Central memory CD4-positive, alpha-beta T cell (primary cell): ENCODE data around the gene CRB1.

Experiments
- DNase-seq: peaks from one replicate; pipeline ENCODE4 v3.0.0; 2022

Gene CRB1

DNA sequence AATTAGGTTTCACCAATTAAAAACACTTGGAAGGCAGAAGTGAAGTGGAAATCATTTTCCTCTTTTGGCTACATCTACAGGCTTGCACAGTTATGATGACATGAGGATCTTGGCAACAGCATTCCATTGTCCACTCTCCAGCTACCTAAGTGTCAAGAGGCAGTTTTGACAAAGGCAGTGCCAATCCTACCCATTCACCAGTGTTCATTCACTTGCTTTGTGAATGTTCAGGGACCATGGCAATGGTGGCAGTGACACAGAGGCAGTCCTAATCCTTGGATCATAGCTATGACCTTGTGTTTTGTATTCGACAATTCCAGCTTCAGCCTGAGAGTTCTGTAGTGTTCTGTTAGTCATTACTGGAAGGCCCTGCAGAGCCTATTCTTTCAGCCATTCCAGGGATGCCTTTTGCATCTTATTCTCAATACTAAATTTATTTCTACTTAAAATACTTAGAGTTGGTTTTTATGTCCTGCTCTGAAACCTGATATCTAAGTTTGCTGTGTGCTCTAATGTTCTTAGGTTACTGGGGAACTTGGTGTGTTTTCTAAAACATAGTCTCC is 36.7 kb downstream of the CRB1 start:
- DNase-seq = no peak

GRCh38 chr1:197305925-197306324 is 37.9 kb downstream of the CRB1 start:
- DNase-seq = no peak

GRCh38 chr1:197306381-197307062 is 38.5 kb downstream of the CRB1 start:
- no peak for DNase-seq

- DNase-seq = no peak
These were observed 39.1 kb downstream of the CRB1 start for GRCh38 chr1:197307136-197307535.

- no peak for DNase-seq
These were observed 39.5 kb downstream of the CRB1 start for GRCh38 chr1:197307551-197307950.

GRCh38 chr1:197311081-197311480 is 43.0 kb downstream of the CRB1 start:
- no peak for DNase-seq

- no peak for DNase-seq
These were observed 44.1 kb downstream of the CRB1 start for GRCh38 chr1:197312163-197312562.

DNA sequence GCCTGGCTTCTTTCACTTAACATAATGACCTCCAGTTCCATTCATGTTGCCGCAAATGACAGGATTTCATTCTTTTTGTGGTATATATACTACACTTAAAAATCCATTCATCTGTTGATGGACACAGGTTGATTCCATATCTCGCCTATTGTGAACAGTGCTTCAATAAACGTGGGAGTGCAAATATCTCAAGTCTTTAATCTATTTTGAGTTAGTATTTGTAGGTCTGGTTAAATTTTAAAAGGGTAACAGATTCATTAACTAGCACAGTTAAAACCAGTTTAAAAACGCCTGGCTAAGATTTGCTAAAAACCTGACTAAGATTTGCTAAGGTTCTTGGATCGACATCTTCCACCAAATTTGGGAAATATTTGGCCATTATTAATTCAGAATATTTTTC is 45.7 kb downstream of the CRB1 start:
- DNase-seq = no peak

GRCh38 chr1:197314682-197315081 is 46.6 kb downstream of the CRB1 start:
- DNase-seq = no peak

DNA sequence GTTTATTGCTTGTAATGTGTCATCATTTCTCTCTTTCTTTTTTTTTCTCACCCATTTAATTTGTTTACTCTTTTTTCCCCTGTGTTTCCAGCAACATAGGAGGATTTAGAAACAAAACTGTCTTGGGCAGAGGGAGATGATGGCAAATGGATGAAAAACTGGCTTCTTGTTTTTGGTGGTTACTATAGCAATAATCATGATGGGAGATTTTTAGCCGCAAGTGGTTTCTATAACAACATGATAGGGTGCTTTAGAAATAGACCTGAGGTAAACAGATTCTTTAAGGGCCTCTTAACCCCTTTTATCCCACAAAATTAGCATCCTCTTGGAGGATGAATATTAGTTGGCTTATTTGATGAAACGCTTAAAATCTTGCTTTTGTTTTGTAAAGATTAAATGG is 51.6 kb downstream of the CRB1 start:
- peak; percentile 12 for DNase-seq

DNA sequence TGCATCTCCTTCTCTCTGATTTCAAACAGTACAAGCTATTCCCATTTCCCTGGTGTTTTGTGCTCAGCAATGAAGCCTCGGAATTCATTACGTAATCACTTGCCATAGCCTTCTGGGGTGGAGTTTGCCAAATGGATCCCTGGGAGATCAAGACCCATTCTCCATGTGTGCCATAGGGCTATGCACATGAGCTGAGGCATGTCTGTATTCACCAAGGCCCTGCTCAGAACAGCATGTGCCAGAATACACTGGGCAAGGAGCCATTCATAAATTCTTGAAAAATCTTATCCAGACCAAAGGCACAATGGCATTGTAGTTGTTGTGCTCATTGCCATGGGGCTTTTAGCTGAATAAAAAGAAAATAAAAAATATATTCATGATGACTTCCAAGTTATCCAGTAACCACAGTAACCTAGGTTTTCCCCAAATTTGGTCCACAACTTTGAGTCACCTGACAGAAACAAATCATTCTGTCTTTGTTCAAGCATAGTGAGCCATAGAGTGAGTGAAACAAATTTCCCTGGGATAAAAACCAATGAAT is 53.0 kb downstream of the CRB1 start:
- DNase-seq = no peak

DNA sequence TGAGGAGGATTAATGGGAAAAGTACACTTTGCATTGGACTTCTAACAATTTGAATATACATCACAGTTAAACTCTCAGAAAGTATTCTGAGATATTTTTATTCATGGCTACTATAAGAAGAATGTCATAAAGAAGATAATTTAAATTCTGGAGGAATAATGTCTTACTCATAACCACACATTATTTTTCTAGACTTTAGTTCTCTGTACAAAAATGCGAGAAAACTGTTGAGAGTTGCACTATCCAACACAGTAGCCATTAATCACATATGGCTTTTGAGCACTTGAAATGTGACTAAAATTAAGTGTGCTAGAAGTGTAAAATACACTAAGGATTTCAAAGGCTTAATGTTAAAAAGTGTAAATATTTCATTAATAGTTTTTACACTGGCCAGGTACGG is 53.8 kb downstream of the CRB1 start:
- DNase-seq = no peak

GRCh38 chr1:197327776-197328364 is 59.8 kb downstream of the CRB1 start:
- no peak for DNase-seq

GRCh38 chr1:197330213-197330612 is 62.2 kb downstream of the CRB1 start:
- DNase-seq = no peak

- DNase-seq = no peak
These were observed 63.5 kb downstream of the CRB1 start for GRCh38 chr1:197331565-197331964.

- DNase-seq = no peak
These were observed 65.0 kb downstream of the CRB1 start for GRCh38 chr1:197333041-197333440.

GRCh38 chr1:197336571-197336970 is 68.5 kb downstream of the CRB1 start:
- DNase-seq = no peak

GRCh38 chr1:197339106-197340060 is 71.3 kb downstream of the CRB1 start:
- DNase-seq = no peak

DNA sequence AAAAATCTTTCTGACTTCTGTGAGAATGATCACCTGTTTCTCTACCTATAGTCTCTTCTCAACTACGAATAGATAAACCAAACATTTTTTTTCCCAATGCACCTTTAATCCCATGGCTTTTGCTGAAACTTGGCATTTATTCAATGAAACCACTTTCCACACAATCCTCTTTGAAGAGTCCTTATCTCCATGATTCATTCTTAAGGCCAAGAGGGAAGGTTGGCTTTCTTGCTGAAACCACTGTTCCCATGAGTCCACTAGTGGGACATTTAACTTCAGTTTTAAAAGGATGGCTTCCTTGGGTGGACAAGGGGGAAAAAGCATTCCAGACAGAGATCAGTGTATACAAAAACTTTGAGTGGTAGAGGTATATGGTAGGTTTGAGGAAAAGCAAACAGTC is 73.6 kb downstream of the CRB1 start:
- DNase-seq = no peak

- DNase-seq = no peak
These were observed 74.1 kb downstream of the CRB1 start for GRCh38 chr1:197342044-197342565.

- no peak for DNase-seq
These were observed 74.6 kb downstream of the CRB1 start for GRCh38 chr1:197342669-197343068.

DNA sequence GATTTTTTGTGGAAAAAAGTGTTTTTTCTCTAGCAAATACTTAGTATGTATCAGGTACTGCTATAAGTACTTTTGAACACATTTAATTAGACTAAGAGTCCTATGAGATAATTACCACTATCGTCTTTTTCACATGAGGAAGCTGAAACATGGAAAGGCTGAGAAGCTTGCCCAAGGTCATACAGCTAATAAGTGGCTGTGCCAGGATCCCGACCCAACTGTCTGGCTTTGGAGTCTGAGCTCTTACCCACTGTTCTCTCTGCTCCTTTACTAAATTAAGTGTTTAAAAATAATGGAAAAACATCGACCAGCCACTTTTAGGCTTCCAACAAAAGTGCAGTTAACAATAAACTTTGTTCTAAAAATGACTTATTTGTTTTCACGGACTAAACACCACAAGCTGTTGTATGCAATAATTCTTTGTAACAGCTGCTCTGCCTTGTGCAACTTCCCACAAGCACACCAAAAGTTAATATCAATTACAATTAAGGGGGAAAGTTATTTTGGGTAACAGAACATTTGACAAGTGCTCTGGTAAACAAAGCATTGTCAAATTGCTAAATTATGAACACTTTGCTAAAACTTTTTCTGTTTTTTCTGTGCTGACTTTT is 75.7 kb downstream of the CRB1 start:
- no peak for DNase-seq
